Keratinocyte (primary cell): ENCODE data around the gene MXRA7. TPM values are rescaled to one million over a fixed set of nuclear protein-coding genes. Genes with fewer than 3 reads are reported as not detected.

Source experiments
- DNase-seq: peaks from one replicate; pipeline ENCODE4 v3.0.0-alpha.2; 2011; ENCODE audit warnings: low read depth, missing footprints, low spot score
- FAIRE-seq: peaks from 2 replicates; lab custom pipeline; 2011; peaks lifted over from hg19 to GRCh38; lab: Jason Lieb, UNC
- H2AFZ ChIP-seq: 2 replicates; pipeline ENCODE4 v1.6.0; 2012; ENCODE audit warnings: low read length, control low read depth, inconsistent platforms; ENCODE audit not compliant: control insufficient read depth
- H3K27ac ChIP-seq: 2 replicates; pipeline ENCODE4 v1.5.1; 2011; ENCODE audit warnings: low read length; ENCODE audit not compliant: control insufficient read depth, insufficient read depth
- H3K27me3 ChIP-seq: 3 replicates; pipeline ENCODE4 v1.6.0; 2011; ENCODE audit warnings: low read length; ENCODE audit not compliant: control insufficient read depth, insufficient read depth; ENCODE audit errors: extremely low read depth
- H3K36me3 ChIP-seq, 2 experiments: 2 replicates in 1 of 2; 3 replicates in 1 of 2; pipeline ENCODE4 v1.5.1; 2011; ENCODE audit warnings: low read length in 2 of 2, mild to moderate bottlenecking in 1 of 2; ENCODE audit not compliant: control insufficient read depth in 2 of 2, insufficient read depth in 2 of 2; ENCODE audit errors: extremely low read depth in 1 of 2
- H3K4me1 ChIP-seq: 3 replicates; pipeline ENCODE4 v1.5.1; 2011; ENCODE audit warnings: low read length; ENCODE audit not compliant: control insufficient read depth, insufficient read depth; ENCODE audit errors: extremely low read depth
- H3K4me2 ChIP-seq: 3 replicates; pipeline ENCODE4 v1.6.0; 2011; ENCODE audit warnings: low read depth, low read length; ENCODE audit not compliant: control insufficient read depth, insufficient read depth; ENCODE audit errors: extremely low read depth
- H3K4me3 ChIP-seq, 3 experiments: fragments of 200-600 bp in 1 of 3; sonication (generic) in 1 of 3; 2 replicates in 2 of 3; 3 replicates in 1 of 3; pipeline ENCODE4 v1.5.1; 2011 to 2016; ENCODE audit warnings: low read length in 3 of 3, mild to moderate bottlenecking in 3 of 3, control low read depth in 2 of 3, inconsistent platforms in 1 of 3, low read depth in 1 of 3, mixed read lengths in 1 of 3, mixed run types in 1 of 3, moderate library complexity in 1 of 3; ENCODE audit not compliant: control insufficient read depth in 2 of 3, insufficient read depth in 2 of 3; ENCODE audit errors: extremely low read depth in 1 of 3
- H3K79me2 ChIP-seq: 2 replicates; pipeline ENCODE4 v1.6.0; 2012; ENCODE audit warnings: low read length; ENCODE audit not compliant: control insufficient read depth, insufficient read depth
- H3K9ac ChIP-seq: 3 replicates; pipeline ENCODE4 v1.6.0; 2011; ENCODE audit warnings: low read length; ENCODE audit not compliant: control insufficient read depth, insufficient read depth; ENCODE audit errors: extremely low read depth
- H3K9me1 ChIP-seq: 3 replicates; pipeline ENCODE4 v1.6.0; 2011; ENCODE audit warnings: low read length; ENCODE audit not compliant: control insufficient read depth, insufficient read depth; ENCODE audit errors: extremely low read depth
- H3K9me3 ChIP-seq: 2 replicates; pipeline ENCODE4 v1.5.1; 2012; ENCODE audit warnings: low read depth, low read length; ENCODE audit not compliant: control insufficient read depth
- H4K20me1 ChIP-seq: 3 replicates; pipeline ENCODE4 v1.6.0; 2011; ENCODE audit warnings: low read length; ENCODE audit not compliant: control insufficient read depth, insufficient read depth; ENCODE audit errors: extremely low read depth
- CTCF ChIP-seq, 3 experiments: IDR thresholded peaks in 1 of 3; conservative IDR thresholded peaks in 1 of 3; optimal IDR thresholded peaks in 1 of 3; 2 replicates in 2 of 3; 3 replicates in 1 of 3; pipeline versions ENCODE3 to v1.5.1; 2011; ENCODE audit warnings: low read length in 3 of 3, mild to moderate bottlenecking in 3 of 3, moderate library complexity in 2 of 3, control low read depth in 1 of 3, inconsistent platforms in 1 of 3; ENCODE audit not compliant: insufficient read depth in 2 of 3; ENCODE audit errors: extremely low read depth in 1 of 3
- EZH2 ChIP-seq: IDR thresholded peaks from one replicate; pipeline ENCODE4 v1.6.1; 2012; ENCODE audit warnings: inconsistent platforms, mild to moderate bottlenecking, low read length, moderate library complexity
- dilution Hi-C: fragments of 300-500 bp; cut with MboI; formaldehyde crosslinking; loops from one replicate; pipeline ENCODE4 v1.7.0; 2020; ENCODE audit warnings: low sequenced_read_pairs; ENCODE audit not compliant: extremely low pct_ligation_motif_present
- polyA plus RNA-seq, 5 experiments: library from polyadenylated mRNA; depleted of rRNA in 3 of 5; stranded (reverse) in 3 of 5; stranded (forward) in 1 of 5; unstranded in 1 of 5; fragments of >200 nt; gene quantifications; 1 replicate in 1 of 5; 2 replicates in 3 of 5; 3 replicates in 1 of 5; pipeline versions ENCODE4 v1.2.1 to v1.2.3, GENCODE V29; 2011 to 2012; ENCODE audit warnings: missing spikeins in 2 of 5, low read depth in 1 of 5, low replicate concordance in 1 of 5

The MXRA7 gene
- polyA plus RNA-seq, 1 donor (not counting 4 experiments of a cell fraction or from before 2014, with no cell fraction given): 118 TPM

- dilution Hi-C loops: no loop called here
- Histone ChIP-seq H3K27ac (peak overlapping the region; percentile 96), H3K36me3 (peaks cover 14 to 25% of the 10 kb centered on the region in 2 experiments), H3K9me3 (no peaks in the 10 kb centered on the region), H3K27me3 (no peaks in the 10 kb centered on the region), H3K9ac (peak overlapping the region; percentile 95), H3K4me1 (peaks cover 26% of the 10 kb centered on the region), H3K79me2 (peaks cover 44% of the 10 kb centered on the region), H4K20me1 (peaks cover 18% of the 10 kb centered on the region), H2AFZ (peak overlapping the region; percentile 90), H3K9me1 (peaks cover 2% of the 10 kb centered on the region), H3K4me2 (peak overlapping the region; percentile 98), H3K4me3 (peak overlapping the region; percentile 95 to 100 (median 99))
- FAIRE-seq: no peak
- no peak for DNase-seq
- no peak for TF ChIP-seq EZH2
- TF ChIP-seq CTCF (optimal IDR thresholded peaks at IDR 0.05 in 1 of 3, IDR thresholded peaks at IDR 0.05 in 1 of 3, conservative IDR thresholded peaks at IDR 0.05 in 1 of 3; ENCODE audit: extremely low read depth in 1 of 3, insufficient read depth in 2 of 3, low read length in 3 of 3): no peak
Measured at GRCh38 chr17:76738468-76738850, 27.7 kb upstream of the MXRA7 start.

- peaks cover 32% of the 10 kb centered on the region for H3K4me1 ChIP-seq
- H3K27ac ChIP-seq: peak within 1 kb of the TSS; percentile 96
- H3K4me3 ChIP-seq: peak within 1 kb of the TSS; percentile 99 to 100 (median 100)
- peaks cover 2% of the 10 kb centered on the region for H3K9me1 ChIP-seq
- peak within 1 kb of the TSS; percentile 92 for H2AFZ ChIP-seq
- dilution Hi-C loops: no loop called here
- TF ChIP-seq EZH2: no peak
- TF ChIP-seq CTCF (optimal IDR thresholded peaks at IDR 0.05 in 1 of 3, IDR thresholded peaks at IDR 0.05 in 1 of 3, conservative IDR thresholded peaks at IDR 0.05 in 1 of 3; ENCODE audit: extremely low read depth in 1 of 3, insufficient read depth in 2 of 3, low read length in 3 of 3): no peak
- peaks cover 15 to 31% of the 10 kb centered on the region in 2 experiments for H3K36me3 ChIP-seq
- peaks cover 50% of the 10 kb centered on the region for H3K79me2 ChIP-seq
- no peak for FAIRE-seq
- peak within 1 kb of the TSS; percentile 98 for H3K4me2 ChIP-seq
- peak within 1 kb of the TSS; percentile 99 for H3K9ac ChIP-seq
- no peaks in the 10 kb centered on the region for H3K27me3 ChIP-seq
- DNase-seq: no peak
- H4K20me1 ChIP-seq: peaks cover 24% of the 10 kb centered on the region
- no peaks in the 10 kb centered on the region for H3K9me3 ChIP-seq
Measured at GRCh38 chr17:76737676-76738467, 27.1 kb upstream of the MXRA7 start, which contains the start of gene MFSD11. Gene MFSD11 (plus strand): TSS chr17:76738119. CDS start chr17:76738353, 234 bp downstream.
